ENCODE data around the gene MYT1.

GRCh38 chr20:64260239-64260638 is 96.0 kb downstream of the MYT1 start:
- TF ChIP-seq POLR2A (IDR thresholded peaks at IDR 0.05): no peak
- TF ChIP-seq, protein P1, sequence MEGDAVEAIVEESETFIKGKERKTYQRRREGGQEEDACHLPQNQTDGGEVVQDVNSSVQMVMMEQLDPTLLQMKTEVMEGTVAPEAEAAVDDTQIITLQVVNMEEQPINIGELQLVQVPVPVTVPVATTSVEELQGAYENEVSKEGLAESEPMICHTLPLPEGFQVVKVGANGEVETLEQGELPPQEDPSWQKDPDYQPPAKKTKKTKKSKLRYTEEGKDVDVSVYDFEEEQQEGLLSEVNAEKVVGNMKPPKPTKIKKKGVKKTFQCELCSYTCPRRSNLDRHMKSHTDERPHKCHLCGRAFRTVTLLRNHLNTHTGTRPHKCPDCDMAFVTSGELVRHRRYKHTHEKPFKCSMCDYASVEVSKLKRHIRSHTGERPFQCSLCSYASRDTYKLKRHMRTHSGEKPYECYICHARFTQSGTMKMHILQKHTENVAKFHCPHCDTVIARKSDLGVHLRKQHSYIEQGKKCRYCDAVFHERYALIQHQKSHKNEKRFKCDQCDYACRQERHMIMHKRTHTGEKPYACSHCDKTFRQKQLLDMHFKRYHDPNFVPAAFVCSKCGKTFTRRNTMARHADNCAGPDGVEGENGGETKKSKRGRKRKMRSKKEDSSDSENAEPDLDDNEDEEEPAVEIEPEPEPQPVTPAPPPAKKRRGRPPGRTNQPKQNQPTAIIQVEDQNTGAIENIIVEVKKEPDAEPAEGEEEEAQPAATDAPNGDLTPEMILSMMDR (IDR thresholded peaks at IDR 0.05): no peak

All from uterus (tissue), 2 donors.